ENCODE results near the gene CNOT8.
"Not testable (repeated sequence)": the region's sequence is repeated elsewhere in the genome, so short reads cannot be mapped to it uniquely, and the experiment has no call there.

The CNOT8 gene

GRCh38 chr5:154899151-154899816 is 40.9 kb downstream of the CNOT8 start:
- H3K4me1 Mint-ChIP-seq (ENCODE audit: low read depth), result no peaks in the 10 kb centered on the region
- peaks cover 42% of the 10 kb centered on the region for H3K36me3 Mint-ChIP-seq (ENCODE audit: low read depth)
- H3K9me3 Mint-ChIP-seq, result no peaks in the 10 kb centered on the region
- H3K27ac Mint-ChIP-seq, result no peak overlapping the region
- no peak overlapping the region for H3K4me3 Mint-ChIP-seq
- H3K27me3 Mint-ChIP-seq (ENCODE audit: low read depth), result no peaks in the 10 kb centered on the region

GRCh38 chr5:154900066-154900465 is 41.6 kb downstream of the CNOT8 start:
- Mint-ChIP-seq H3K27ac (no peak overlapping the region), H3K9me3 (no peaks in the 10 kb centered on the region), H3K4me3 (no peak overlapping the region), H3K27me3 (ENCODE audit: low read depth) (no peaks in the 10 kb centered on the region), H3K36me3 (ENCODE audit: low read depth) (peaks cover 42% of the 10 kb centered on the region), H3K4me1 (ENCODE audit: low read depth) (no peaks in the 10 kb centered on the region)

GRCh38 chr5:154901276-154901675 is 42.8 kb downstream of the CNOT8 start:
- Mint-ChIP-seq H3K4me1 (ENCODE audit: low read depth) (no peaks in the 10 kb centered on the region), H3K36me3 (ENCODE audit: low read depth) (peaks cover 35% of the 10 kb centered on the region), H3K4me3 (no peak overlapping the region), H3K27ac (no peak overlapping the region), H3K9me3 (no peaks in the 10 kb centered on the region), H3K27me3 (ENCODE audit: low read depth) (no peaks in the 10 kb centered on the region)

- Mint-ChIP-seq H3K27ac (no peak overlapping the region), H3K36me3 (ENCODE audit: low read depth) (peaks cover 35% of the 10 kb centered on the region), H3K4me1 (ENCODE audit: low read depth) (no peaks in the 10 kb centered on the region), H3K27me3 (ENCODE audit: low read depth) (no peaks in the 10 kb centered on the region), H3K4me3 (no peak overlapping the region), H3K9me3 (no peaks in the 10 kb centered on the region)
These were observed 43.5 kb downstream of the CNOT8 start for GRCh38 chr5:154901913-154902312.

GRCh38 chr5:154905601-154906000 is 47.2 kb downstream of the CNOT8 start:
- H3K36me3 Mint-ChIP-seq (ENCODE audit: low read depth), result peaks cover 19% of the 10 kb centered on the region
- not testable (repeated sequence) for H3K4me3 Mint-ChIP-seq; H3K4me1 Mint-ChIP-seq (ENCODE audit: low read depth); H3K27me3 Mint-ChIP-seq (ENCODE audit: low read depth); H3K27ac Mint-ChIP-seq; H3K9me3 Mint-ChIP-seq

- Mint-ChIP-seq H3K27me3 (ENCODE audit: low read depth) (no peaks in the 10 kb centered on the region), H3K27ac (no peak overlapping the region), H3K4me3 (no peak overlapping the region), H3K4me1 (ENCODE audit: low read depth) (peaks cover 2% of the 10 kb centered on the region), H3K9me3 (no peaks in the 10 kb centered on the region), H3K36me3 (ENCODE audit: low read depth) (peaks cover 17% of the 10 kb centered on the region)
These were observed 58.4 kb downstream of the CNOT8 start for GRCh38 chr5:154916874-154917273.

- H3K4me3 Mint-ChIP-seq, result no peak overlapping the region
- no peaks in the 10 kb centered on the region for H3K27me3 Mint-ChIP-seq (ENCODE audit: low read depth)
- no peaks in the 10 kb centered on the region for H3K9me3 Mint-ChIP-seq
- no peak overlapping the region for H3K27ac Mint-ChIP-seq
- peaks cover 12% of the 10 kb centered on the region for H3K36me3 Mint-ChIP-seq (ENCODE audit: low read depth)
- H3K4me1 Mint-ChIP-seq (ENCODE audit: low read depth), result peaks cover 2% of the 10 kb centered on the region
These were observed 59.3 kb downstream of the CNOT8 start for GRCh38 chr5:154917757-154918156.

GRCh38 chr5:154923441-154924430 is 65.3 kb downstream of the CNOT8 start:
- Mint-ChIP-seq H3K27ac (no peak overlapping the region), H3K4me1 (ENCODE audit: low read depth) (no peaks in the 10 kb centered on the region), H3K9me3 (no peaks in the 10 kb centered on the region), H3K27me3 (ENCODE audit: low read depth) (no peaks in the 10 kb centered on the region), H3K4me3 (no peak overlapping the region), H3K36me3 (ENCODE audit: low read depth) (peaks cover 28% of the 10 kb centered on the region)
